Putamen (tissue), 1 donor: Measurements from ENCODE around the gene TAGLN.

ENCODE experiments used
- DNase-seq: peaks from one replicate; pipeline ENCODE4 v3.0.0-alpha.2; 2016; ENCODE audit warnings: low spot score

Gene TAGLN

GRCh38 chr11:117199053-117199915, at the start of gene TAGLN:
Gene TAGLN (plus strand): TSS chr11:117199370. CDS start chr11:117203014, 3,644 bp downstream.
- no peak for DNase-seq

GRCh38 chr11:117152066-117152465, 47.1 kb upstream of the TAGLN start:
- DNase-seq = no peak

GRCh38 chr11:117154468-117154867, 44.7 kb upstream of the TAGLN start:
- no peak for DNase-seq

- no peak for DNase-seq
Measured at GRCh38 chr11:117157507-117157906, 41.7 kb upstream of the TAGLN start.

GRCh38 chr11:117159892-117160291, 39.3 kb upstream of the TAGLN start:
- DNase-seq = no peak

GRCh38 chr11:117160826-117161225, 38.3 kb upstream of the TAGLN start:
- no peak for DNase-seq

GRCh38 chr11:117166491-117166890, 32.7 kb upstream of the TAGLN start:
- no peak for DNase-seq

GRCh38 chr11:117169736-117170135, 29.4 kb upstream of the TAGLN start:
- no peak for DNase-seq

- DNase-seq = no peak
Measured at GRCh38 chr11:117170210-117170609, 29.0 kb upstream of the TAGLN start.

- DNase-seq = no peak
Measured at GRCh38 chr11:117171007-117171403, 28.2 kb upstream of the TAGLN start.

GRCh38 chr11:117171404-117172061, 27.6 kb upstream of the TAGLN start:
- DNase-seq = no peak

- DNase-seq = no peak
Measured at GRCh38 chr11:117172724-117173421, 26.3 kb upstream of the TAGLN start.

GRCh38 chr11:117175104-117175503, 24.1 kb upstream of the TAGLN start:
- DNase-seq = peak; percentile 51

- no peak for DNase-seq
Measured at GRCh38 chr11:117175781-117176180, 23.4 kb upstream of the TAGLN start.

- no peak for DNase-seq
Measured at GRCh38 chr11:117176186-117176585, 23.0 kb upstream of the TAGLN start.

GRCh38 chr11:117177534-117178209, 21.5 kb upstream of the TAGLN start:
- DNase-seq = no peak

GRCh38 chr11:117178210-117179034, 20.7 kb upstream of the TAGLN start, which contains the start of gene SIDT2:
Gene SIDT2 (plus strand): TSS chr11:117178743. CDS start chr11:117179264, 521 bp downstream.
- DNase-seq = peak; percentile 92

- DNase-seq = no peak
Measured at GRCh38 chr11:117179048-117179999, 19.8 kb upstream of the TAGLN start.

- DNase-seq = no peak
Measured at GRCh38 chr11:117180020-117180419, 19.1 kb upstream of the TAGLN start.
